Stimulated activated CD4-positive, alpha-beta T cell treated with anti-CD3 and anti-CD28 coated beads, Interleukin-4, amount 100 ng/mL, for 4 hours (primary cell): ENCODE results near the gene WIPF3.

Experiments used
- DNase-seq, 2 experiments: peaks; one replicate each; pipeline ENCODE4 v3.0.0-alpha.2; 2020

Gene WIPF3

GRCh38 chr7:29806208-29806994, at the start of gene WIPF3:
WIPF3 (plus strand) TSS chr7:29806508; CDS start chr7:29834725, 28,217 bp downstream.
- DNase-seq, result no peak

GRCh38 chr7:29763266-29763665, 43.0 kb upstream of the WIPF3 start:
- DNase-seq, result no peak

GRCh38 chr7:29764227-29764626, 42.1 kb upstream of the WIPF3 start:
- DNase-seq, result no peak

- no peak for DNase-seq
Measured at GRCh38 chr7:29765490-29765889, 40.8 kb upstream of the WIPF3 start.

GRCh38 chr7:29770371-29770770, 35.9 kb upstream of the WIPF3 start:
- no peak for DNase-seq

- no peak for DNase-seq
Measured at GRCh38 chr7:29771081-29771816, 35.1 kb upstream of the WIPF3 start.

- DNase-seq, result no peak
Measured at GRCh38 chr7:29779017-29779416, 27.3 kb upstream of the WIPF3 start.

GRCh38 chr7:29780346-29780745, 26.0 kb upstream of the WIPF3 start:
- DNase-seq, result no peak

- DNase-seq, result no peak
Measured at GRCh38 chr7:29783671-29784070, 22.6 kb upstream of the WIPF3 start.

GRCh38 chr7:29793507-29793906, 12.8 kb upstream of the WIPF3 start:
- DNase-seq, result no peak

GRCh38 chr7:29794959-29795629, 11.2 kb upstream of the WIPF3 start:
- no peak for DNase-seq

- DNase-seq, result no peak
Measured at GRCh38 chr7:29795696-29796580, 10.4 kb upstream of the WIPF3 start.

GRCh38 chr7:29797112-29797944, 9.0 kb upstream of the WIPF3 start:
- no peak for DNase-seq

- no peak for DNase-seq
Measured at GRCh38 chr7:29798422-29798821, 7.9 kb upstream of the WIPF3 start.

- no peak for DNase-seq
Measured at GRCh38 chr7:29801929-29802328, 4.4 kb upstream of the WIPF3 start.

- DNase-seq, result no peak
Measured at GRCh38 chr7:29805031-29805430, 1.3 kb upstream of the WIPF3 start.

GRCh38 chr7:29805886-29806207, 461 bp upstream of the WIPF3 start:
- DNase-seq, result no peak

GRCh38 chr7:29806995-29807841, 910 bp downstream of the WIPF3 start:
- no peak for DNase-seq

GRCh38 chr7:29808075-29808801, 1.9 kb downstream of the WIPF3 start:
- DNase-seq, result no peak

- no peak for DNase-seq
Measured at GRCh38 chr7:29809533-29810155, 3.3 kb downstream of the WIPF3 start.
